Calu3 (cell line): ENCODE data around the gene FAF1. TPM values are rescaled to one million over a fixed set of nuclear protein-coding genes. Genes with fewer than 3 reads are reported as not detected.

Experiments
- BruUV-seq: library from RNA; stranded (reverse); fragments of 400-500 nt; replicated peaks from 2 replicates; lab custom pipeline; 2021; lab: Mats Ljungman, UMichigan
- CTCF ChIA-PET: fragments of 300-600 bp; sonication (Branson Sonifier 250); formaldehyde crosslinking; loops from one replicate; lab custom pipeline; 2022; ENCODE audit warnings: antibody characterized with exemption; lab: Charles Lee
- DNase-seq: peaks from one replicate; pipeline ENCODE4 v3.0.0; 2022
- H3K27ac Mint-ChIP-seq: one replicate; pipeline ENCODE4 v1.8.0; 2022; ENCODE audit warnings: mixed read lengths; ENCODE audit not compliant: unreplicated experiment
- H3K27me3 Mint-ChIP-seq: one replicate; pipeline ENCODE4 v1.8.0; 2022; ENCODE audit warnings: mixed read lengths; ENCODE audit not compliant: unreplicated experiment
- H3K36me3 Mint-ChIP-seq: one replicate; pipeline ENCODE4 v1.8.0; 2022; ENCODE audit warnings: mild to moderate bottlenecking, moderate library complexity, mixed read lengths; ENCODE audit not compliant: insufficient read depth, unreplicated experiment
- H3K4me1 Mint-ChIP-seq: one replicate; pipeline ENCODE4 v1.8.0; 2022; ENCODE audit warnings: mild to moderate bottlenecking, low read depth, mixed read lengths; ENCODE audit not compliant: unreplicated experiment
- H3K4me3 Mint-ChIP-seq: one replicate; pipeline ENCODE4 v1.8.0; 2022; ENCODE audit warnings: mild to moderate bottlenecking, low read depth, moderate library complexity, mixed read lengths; ENCODE audit not compliant: unreplicated experiment
- H3K9me3 Mint-ChIP-seq: one replicate; pipeline ENCODE4 v1.8.0; 2022; ENCODE audit warnings: low read depth, mixed read lengths; ENCODE audit not compliant: unreplicated experiment
- intact Hi-C: fragments of 100-400 bp; cut with micrococcal nuclease; formaldehyde crosslinking; loops from one replicate; pipeline ENCODE4 v1.10.0; 2022; ENCODE audit not compliant: unreplicated experiment
- total RNA-seq: library from RNA; stranded (reverse); gene quantifications from 2 replicates; pipeline ENCODE4 v1.2.3, GENCODE V29; 2022
- TF ChIP-seq, protein P1 (sequence below): fragments of 200-600 bp; IDR thresholded peaks from one replicate; pipeline ENCODE4 v1.8.0; 2022; ENCODE audit warnings: antibody characterized with exemption; ENCODE audit not compliant: unreplicated experiment

FAF1 gene
- total RNA-seq, 1 experiment from 2014 or later, result 104 TPM

- CTCF ChIA-PET, result no interaction called here
- H3K9me3 Mint-ChIP-seq, result no peaks in the 10 kb centered on the region
- H3K4me1 Mint-ChIP-seq, result peaks cover 9% of the 10 kb centered on the region
- TF ChIP-seq, protein P1, sequence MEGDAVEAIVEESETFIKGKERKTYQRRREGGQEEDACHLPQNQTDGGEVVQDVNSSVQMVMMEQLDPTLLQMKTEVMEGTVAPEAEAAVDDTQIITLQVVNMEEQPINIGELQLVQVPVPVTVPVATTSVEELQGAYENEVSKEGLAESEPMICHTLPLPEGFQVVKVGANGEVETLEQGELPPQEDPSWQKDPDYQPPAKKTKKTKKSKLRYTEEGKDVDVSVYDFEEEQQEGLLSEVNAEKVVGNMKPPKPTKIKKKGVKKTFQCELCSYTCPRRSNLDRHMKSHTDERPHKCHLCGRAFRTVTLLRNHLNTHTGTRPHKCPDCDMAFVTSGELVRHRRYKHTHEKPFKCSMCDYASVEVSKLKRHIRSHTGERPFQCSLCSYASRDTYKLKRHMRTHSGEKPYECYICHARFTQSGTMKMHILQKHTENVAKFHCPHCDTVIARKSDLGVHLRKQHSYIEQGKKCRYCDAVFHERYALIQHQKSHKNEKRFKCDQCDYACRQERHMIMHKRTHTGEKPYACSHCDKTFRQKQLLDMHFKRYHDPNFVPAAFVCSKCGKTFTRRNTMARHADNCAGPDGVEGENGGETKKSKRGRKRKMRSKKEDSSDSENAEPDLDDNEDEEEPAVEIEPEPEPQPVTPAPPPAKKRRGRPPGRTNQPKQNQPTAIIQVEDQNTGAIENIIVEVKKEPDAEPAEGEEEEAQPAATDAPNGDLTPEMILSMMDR, result no peak
- H3K27ac Mint-ChIP-seq, result no peak overlapping the region
- H3K4me3 Mint-ChIP-seq, result no peak overlapping the region
- H3K27me3 Mint-ChIP-seq, result no peaks in the 10 kb centered on the region
- H3K36me3 Mint-ChIP-seq, result peaks cover 5% of the 10 kb centered on the region
- intact Hi-C loops, result no loop called here
- no peak for DNase-seq
- BruUV-seq, result no TSS peak
These were observed 259.4 kb downstream of the FAF1 start for GRCh38 chr1:50700621-50701020.

- H3K27ac Mint-ChIP-seq, result no peak overlapping the region
- intact Hi-C loops, result no loop called here
- CTCF ChIA-PET, result no interaction called here
- BruUV-seq, result no TSS peak
- H3K9me3 Mint-ChIP-seq, result no peaks in the 10 kb centered on the region
- TF ChIP-seq, protein P1, result no peak
- no peak for DNase-seq
- H3K27me3 Mint-ChIP-seq, result no peaks in the 10 kb centered on the region
- peaks cover 9% of the 10 kb centered on the region for H3K4me1 Mint-ChIP-seq
- no peak overlapping the region for H3K4me3 Mint-ChIP-seq
- peaks cover 5% of the 10 kb centered on the region for H3K36me3 Mint-ChIP-seq
These were observed 259.9 kb downstream of the FAF1 start for GRCh38 chr1:50700214-50700613.

GRCh38 chr1:50699795-50700194 lies 260.3 kb downstream of the FAF1 start:
- no peak overlapping the region for H3K27ac Mint-ChIP-seq
- TF ChIP-seq, protein P1, result no peak
- CTCF ChIA-PET, result no interaction called here
- intact Hi-C loops, result no loop called here
- peaks cover 9% of the 10 kb centered on the region for H3K4me1 Mint-ChIP-seq
- no peak for DNase-seq
- peaks cover 5% of the 10 kb centered on the region for H3K36me3 Mint-ChIP-seq
- no peaks in the 10 kb centered on the region for H3K9me3 Mint-ChIP-seq
- no TSS peak for BruUV-seq
- no peak overlapping the region for H3K4me3 Mint-ChIP-seq
- no peaks in the 10 kb centered on the region for H3K27me3 Mint-ChIP-seq

DNA sequence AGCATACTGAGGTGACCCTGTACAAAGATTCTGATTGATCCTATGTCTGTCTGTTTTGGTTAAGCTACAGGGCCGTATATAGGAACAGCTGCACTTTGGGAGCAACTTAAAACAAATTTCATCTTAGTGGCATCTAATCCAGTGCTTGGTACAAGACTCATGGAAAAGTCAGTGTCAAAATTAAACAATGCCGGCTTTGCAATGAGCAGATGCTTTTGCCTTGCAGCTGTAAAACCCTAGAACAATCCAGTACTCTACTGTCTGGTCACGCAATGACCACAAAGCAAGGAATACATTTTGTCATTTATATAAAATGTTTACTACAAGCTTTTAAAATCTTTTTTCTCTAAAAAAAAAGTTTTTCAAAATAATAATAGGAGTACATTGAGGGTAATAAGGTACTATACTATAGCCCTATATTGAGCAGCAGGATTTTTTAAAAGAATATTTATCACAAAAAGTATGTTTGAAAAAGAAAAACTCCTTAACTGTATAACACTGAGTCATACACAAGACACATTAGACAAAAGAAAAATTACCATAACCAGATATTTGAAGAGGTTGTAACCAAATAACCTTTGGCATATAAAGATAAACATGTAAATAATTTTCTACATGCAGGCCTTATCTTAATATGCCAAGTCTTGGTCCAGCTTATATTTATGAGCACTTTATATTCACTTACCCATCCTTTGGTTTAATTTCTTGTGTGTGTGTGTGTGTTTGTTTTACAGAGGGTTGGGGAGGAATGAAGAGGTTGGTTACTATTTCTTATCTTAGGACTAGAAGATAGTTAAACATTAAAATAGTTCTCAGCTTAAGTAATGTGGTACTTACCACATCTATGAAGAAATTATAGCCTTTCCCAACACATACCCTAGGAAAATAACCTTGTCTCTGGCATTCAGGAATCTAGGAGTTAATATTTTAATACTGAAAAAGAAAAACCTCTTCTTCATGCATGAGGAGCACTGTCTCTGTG lies 262.3 kb downstream of the FAF1 start:
- no peak for DNase-seq
- BruUV-seq, result no TSS peak
- Mint-ChIP-seq H3K36me3 (peaks cover 5% of the 10 kb centered on the region), H3K27me3 (no peaks in the 10 kb centered on the region), H3K9me3 (no peaks in the 10 kb centered on the region), H3K4me3 (no peak overlapping the region), H3K27ac (no peak overlapping the region), H3K4me1 (peaks cover 9% of the 10 kb centered on the region)
- intact Hi-C loops, result no loop called here
- TF ChIP-seq, protein P1, result no peak
- CTCF ChIA-PET, result interaction anchor here (0.6 to 1.6 kb wide), 3 partner anchors 77 to 170 kb away, joined by 3 to 5 read pairs (median 4); no protein-coding TSS in a partner anchor
